HG03196 (cell line): ENCODE data around the gene NUP160.

Experiments used
- ATAC-seq: cut with Tn5 transposase; IDR thresholded peaks from one replicate; pipeline ENCODE4 v1.9.1; 2021; ENCODE audit not compliant: unreplicated experiment

NUP160 gene

GRCh38 chr11:47731475-47731874 is 116.7 kb downstream of the NUP160 start:
- ATAC-seq: no peak
